Bronchial epithelial cell (primary cell): Measurements from ENCODE around the gene LIMK2. TPM values are rescaled to one million over a fixed set of nuclear protein-coding genes. Genes with fewer than 3 reads are reported as not detected.

Source experiments
- DNase-seq: peaks from one replicate; pipeline ENCODE4 v3.0.0-alpha.2; 2010; ENCODE audit warnings: low read depth
- FAIRE-seq: peaks from 2 replicates; lab custom pipeline; 2011; peaks lifted over from hg19 to GRCh38; lab: Jason Lieb, UNC
- H3K27me3 ChIP-seq: 2 replicates; pipeline ENCODE4 v1.5.1; 2011; ENCODE audit warnings: low read length; ENCODE audit not compliant: control insufficient read depth, insufficient read depth
- H3K36me3 ChIP-seq: 2 replicates; pipeline ENCODE4 v1.5.1; 2011; ENCODE audit warnings: low read length; ENCODE audit not compliant: control insufficient read depth, insufficient read depth
- H3K4me3 ChIP-seq: 2 replicates; pipeline ENCODE4 v1.5.1; 2011; ENCODE audit warnings: mild to moderate bottlenecking, low read depth, low read length, control low read depth
- CTCF ChIP-seq: IDR thresholded peaks from 2 replicates; pipeline ENCODE4 v1.5.1; 2011; ENCODE audit warnings: mild to moderate bottlenecking, moderate library complexity, low read length, control low read depth, inconsistent platforms; ENCODE audit not compliant: insufficient read depth, severe bottlenecking
- total RNA-seq: library from RNA; depleted of rRNA; stranded (reverse); fragments of >200 nt; gene quantifications from 2 replicates; pipeline ENCODE4 v1.2.1, GENCODE V29; 2014

LIMK2 gene
- total RNA-seq, 1 donor from 2014 or later = 121 TPM

GRCh38 chr22:31292236-31292989 lies 80.3 kb downstream of the LIMK2 start, which contains the start of gene PIK3IP1:
Gene PIK3IP1, minus strand, starts transcription at chr22:31292488. Its CDS starts 144 bp downstream, at chr22:31292344.
- FAIRE-seq (no peak), DNase-seq (peak; percentile 87)
- no peaks in the 10 kb centered on the region for H3K27me3 ChIP-seq
- TF ChIP-seq CTCF = peak; percentile 71
- H3K36me3 ChIP-seq = peaks cover 10% of the 10 kb centered on the region
- H3K4me3 ChIP-seq = peak within 1 kb of the TSS; percentile 35

GRCh38 chr22:31295360-31295759 lies 83.3 kb downstream of the LIMK2 start:
- TF ChIP-seq CTCF = no peak
- DNase-seq = no peak
- FAIRE-seq = no peak
- H3K27me3 ChIP-seq = no peaks in the 10 kb centered on the region
- no peaks in the 10 kb centered on the region for H3K36me3 ChIP-seq
- H3K4me3 ChIP-seq = no peak overlapping the region

- Histone ChIP-seq H3K4me3 (no peak overlapping the region), H3K27me3 (no peaks in the 10 kb centered on the region), H3K36me3 (no peaks in the 10 kb centered on the region)
- DNase-seq (peak; percentile 95), FAIRE-seq (no peak)
- TF ChIP-seq CTCF = no peak
These were observed 83.9 kb downstream of the LIMK2 start for GRCh38 chr22:31295831-31296657.

- Histone ChIP-seq H3K36me3 (no peaks in the 10 kb centered on the region), H3K4me3 (no peak overlapping the region), H3K27me3 (no peaks in the 10 kb centered on the region)
- DNase-seq = no peak
- no peak for FAIRE-seq
- TF ChIP-seq CTCF = no peak
These were observed 88.8 kb downstream of the LIMK2 start for GRCh38 chr22:31300896-31301295.

GRCh38 chr22:31302006-31302405 lies 89.9 kb downstream of the LIMK2 start:
- Histone ChIP-seq H3K27me3 (no peaks in the 10 kb centered on the region), H3K4me3 (no peak overlapping the region), H3K36me3 (no peaks in the 10 kb centered on the region)
- TF ChIP-seq CTCF = no peak
- no peak for FAIRE-seq
- no peak for DNase-seq
